GM23338 (cell line): Measurements from ENCODE around the gene ARHGEF25. TPM values are rescaled to one million over a fixed set of nuclear protein-coding genes. Genes with fewer than 3 reads are reported as not detected.

ENCODE experiments used
- ATAC-seq: fragments of 200-7000 bp; cut with Tn5 transposase; 3 replicates; pipeline ENCODE4 v1.9.1; 2020
- DNase-seq: peaks from one replicate; pipeline ENCODE4 v3.0.0-alpha.2; 2015; ENCODE audit warnings: low spot score
- H2AFZ ChIP-seq: fragments of 200-600 bp; sonication (generic); 2 replicates; pipeline ENCODE4 v1.8.0; 2016; ENCODE audit warnings: antibody characterized with exemption, mild to moderate bottlenecking, moderate library complexity
- H3F3A ChIP-seq: fragments of 200-600 bp; sonication (generic); replicated peaks from 2 replicates; pipeline ENCODE4 v1.8.0; 2017; ENCODE audit warnings: antibody characterized with exemption, mixed run types, low read depth
- H3K27ac ChIP-seq: fragments of 200-600 bp; sonication (generic); 2 replicates; pipeline ENCODE4 v1.6.1; 2016; ENCODE audit warnings: low read depth
- H3K27me3 ChIP-seq: fragments of 200-600 bp; sonication (generic); 2 replicates; pipeline ENCODE4 v1.8.0; 2016; ENCODE audit warnings: mild to moderate bottlenecking, mixed run types, moderate library complexity; ENCODE audit not compliant: insufficient read depth
- H3K36me3 ChIP-seq: fragments of 200-600 bp; sonication (generic); 2 replicates; pipeline ENCODE4 v1.8.0; 2016; ENCODE audit warnings: mild to moderate bottlenecking; ENCODE audit not compliant: insufficient read depth
- H3K4me1 ChIP-seq: fragments of 200-600 bp; sonication (generic); 2 replicates; pipeline ENCODE4 v1.8.0; 2016; ENCODE audit warnings: mild to moderate bottlenecking, moderate library complexity; ENCODE audit not compliant: insufficient read depth
- H3K4me2 ChIP-seq: fragments of 200-600 bp; sonication (generic); 2 replicates; pipeline ENCODE4 v1.7.1; 2017; ENCODE audit warnings: mixed run types
- H3K4me3 ChIP-seq: fragments of 200-600 bp; sonication (generic); 2 replicates; pipeline ENCODE4 v1.6.1; 2016; ENCODE audit warnings: mixed run types
- H3K79me2 ChIP-seq: fragments of 200-600 bp; sonication (generic); replicated peaks from 2 replicates; pipeline ENCODE4 v1.8.0; 2017; ENCODE audit warnings: mild to moderate bottlenecking; ENCODE audit not compliant: insufficient read depth
- H3K9me2 ChIP-seq: fragments of 200-600 bp; sonication (generic); 2 replicates; pipeline ENCODE4 v1.8.0; 2017; ENCODE audit not compliant: insufficient read depth
- H4K20me1 ChIP-seq: fragments of 200-600 bp; sonication (generic); replicated peaks from 2 replicates; pipeline ENCODE4 v1.8.0; 2017; ENCODE audit warnings: mild to moderate bottlenecking; ENCODE audit not compliant: insufficient read depth
- H3K27ac Mint-ChIP-seq: 2 replicates; pipeline ENCODE4 v1.8.0; 2020; ENCODE audit warnings: inconsistent platforms, mild to moderate bottlenecking, moderate library complexity, mixed read lengths
- H3K27me3 Mint-ChIP-seq: 3 replicates; pipeline ENCODE4 v1.8.0; 2022; ENCODE audit warnings: low read depth, mild to moderate bottlenecking, moderate library complexity, mixed read lengths, inconsistent platforms; ENCODE audit not compliant: insufficient read depth, poor library complexity
- H3K36me3 Mint-ChIP-seq: 3 replicates; pipeline ENCODE4 v1.8.0; 2021; ENCODE audit warnings: low read depth, mild to moderate bottlenecking, inconsistent platforms, moderate library complexity, mixed read lengths
- H3K4me1 Mint-ChIP-seq: 3 replicates; pipeline ENCODE4 v1.8.0; 2020; ENCODE audit warnings: mild to moderate bottlenecking, inconsistent platforms, mixed read lengths
- H3K4me3 Mint-ChIP-seq: 3 replicates; pipeline ENCODE4 v1.8.0; 2021; ENCODE audit warnings: moderate library complexity, mild to moderate bottlenecking, inconsistent platforms, mixed read lengths
- H3K9me3 Mint-ChIP-seq: 3 replicates; pipeline ENCODE4 v1.8.0; 2020; ENCODE audit warnings: moderate library complexity, mild to moderate bottlenecking, inconsistent platforms, mixed read lengths
- CREB1 ChIP-seq: fragments of 250-450 bp; sonication (Bioruptor Pico); IDR thresholded peaks from 2 replicates; pipeline ENCODE4 v1.5.0; 2020; ENCODE audit warnings: low read depth, mild to moderate bottlenecking, moderate library complexity
- ETS1 ChIP-seq: IDR thresholded peaks from 2 replicates; pipeline ENCODE4 v1.6.1; 2016; ENCODE audit warnings: antibody characterized with exemption
- EZH2 ChIP-seq: fragments of 200-600 bp; sonication (generic); IDR thresholded peaks from one replicate; pipeline ENCODE4 v1.8.0; 2017; ENCODE audit warnings: antibody characterized with exemption, mild to moderate bottlenecking, low read depth; ENCODE audit not compliant: unreplicated experiment
- EZH2phosphoT487 ChIP-seq: fragments of 200-600 bp; sonication (generic); IDR thresholded peaks from one replicate; pipeline ENCODE4 v1.8.1; 2018; ENCODE audit warnings: antibody characterized with exemption; ENCODE audit not compliant: unreplicated experiment
- JUNB ChIP-seq: IDR thresholded peaks from one replicate; pipeline ENCODE4 v1.6.1; 2016; ENCODE audit warnings: antibody characterized with exemption; ENCODE audit not compliant: unreplicated experiment
- NANOG ChIP-seq: IDR thresholded peaks from 2 replicates; pipeline ENCODE4 v1.6.1; 2016; ENCODE audit warnings: antibody characterized with exemption, borderline replicate concordance
- POLR2AphosphoS5 ChIP-seq: IDR thresholded peaks from 2 replicates; pipeline ENCODE4 v1.6.1; 2016; ENCODE audit warnings: antibody characterized with exemption, low read depth
- REST ChIP-seq: IDR thresholded peaks from one replicate; pipeline ENCODE4 v1.6.1; 2018; ENCODE audit warnings: antibody characterized with exemption; ENCODE audit not compliant: unreplicated experiment
- STAT1 ChIP-seq: IDR thresholded peaks from one replicate; pipeline ENCODE4 v1.6.1; 2016; ENCODE audit warnings: antibody characterized with exemption; ENCODE audit not compliant: unreplicated experiment
- ZNF114 ChIP-seq: fragments of 250-450 bp; sonication (Bioruptor Pico); IDR thresholded peaks from 2 replicates; pipeline ENCODE4 v1.5.0; 2020; ENCODE audit warnings: mild to moderate bottlenecking, moderate library complexity
- ZNF331 ChIP-seq: fragments of 250-450 bp; sonication (Bioruptor Pico); IDR thresholded peaks from 2 replicates; pipeline ENCODE4 v1.5.0; 2020; ENCODE audit warnings: low read depth, mild to moderate bottlenecking, moderate library complexity
- polyA plus RNA-seq: library from polyadenylated mRNA; unstranded; fragments of >200 nt; fragmentation: Nextera tagmentation; extraction: Ambion mirVana; gene quantifications from 2 replicates; pipeline ENCODE4 v1.2.1, GENCODE V29; 2016
- total RNA-seq: library from RNA; depleted of rRNA; stranded (reverse); fragments of >200 nt; shearing (Covaris generic); gene quantifications from 2 replicates; pipeline ENCODE4 v1.2.3, GENCODE V29; 2014
- TF ChIP-seq, protein P1 (sequence below): fragments of 250-450 bp; sonication (Bioruptor Pico); IDR thresholded peaks from 2 replicates; pipeline ENCODE4 v1.5.0; 2020; ENCODE audit warnings: mild to moderate bottlenecking, moderate library complexity
- TF ChIP-seq, protein P2 (sequence below), 2 experiments: fragments of 200-600 bp in 1 of 2; sonication (generic) in 1 of 2; conservative IDR thresholded peaks; 2 replicates each; pipeline versions ENCODE4 v1.5.1 to v1.6.1; 2016 to 2017; ENCODE audit warnings: antibody characterized with exemption in 2 of 2, low read depth in 2 of 2, mild to moderate bottlenecking in 2 of 2, moderate library complexity in 1 of 2

Gene ARHGEF25
- total and polyA plus RNA-seq, 2 experiments from 2014 or later: 0.53 to 10.2 TPM

DNA sequence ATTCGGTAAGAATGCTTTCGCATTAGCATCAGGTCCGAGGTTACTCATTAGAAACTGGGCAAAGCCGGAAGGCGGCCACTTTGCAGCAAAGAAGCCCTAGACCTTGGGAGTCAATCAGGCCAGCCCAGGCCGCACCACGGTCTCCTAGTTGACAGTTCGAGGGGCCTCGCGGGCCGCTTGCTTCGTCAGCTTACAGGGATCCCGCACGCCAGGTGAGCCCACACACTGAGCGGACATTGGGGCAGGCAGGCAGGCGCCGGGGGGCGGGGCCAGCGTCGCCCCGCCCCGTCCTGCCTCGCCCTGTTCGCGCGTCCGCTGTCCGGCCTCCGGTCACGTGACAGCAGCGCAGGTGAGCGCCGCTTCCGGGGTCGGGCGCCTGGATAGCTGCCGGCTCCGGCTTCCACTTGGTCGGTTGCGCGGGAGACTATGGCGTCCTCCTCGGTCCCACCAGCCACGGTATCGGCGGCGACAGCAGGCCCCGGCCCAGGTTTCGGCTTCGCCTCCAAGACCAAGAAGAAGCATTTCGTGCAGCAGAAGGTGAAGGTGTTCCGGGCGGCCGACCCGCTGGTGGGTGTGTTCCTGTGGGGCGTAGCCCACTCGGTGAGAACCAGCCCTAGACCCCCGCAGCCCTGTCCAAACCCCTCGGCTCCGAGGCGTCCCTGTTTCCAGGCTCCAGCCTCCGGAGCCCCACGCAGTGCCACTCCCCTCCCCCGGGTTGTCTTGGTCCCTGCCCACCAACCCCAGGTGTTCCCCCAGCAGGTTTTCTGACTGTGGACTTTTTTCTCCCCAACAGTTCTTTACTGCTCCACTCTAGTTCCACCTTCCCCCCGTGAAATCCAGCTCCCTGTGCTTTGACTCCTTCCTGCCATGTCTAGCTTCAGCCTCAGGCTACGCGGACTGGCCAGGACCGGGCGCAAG lies 20.1 kb upstream of the ARHGEF25 start, which contains the start of gene PIP4K2C:
Gene PIP4K2C (plus strand): TSS at position 329 of the 918 bp plus-strand sequence. CDS start 98 bp downstream, at position 427.
- Mint-ChIP-seq H3K4me3 (peak within 1 kb of the TSS; percentile 92), H3K27ac (peak within 1 kb of the TSS; percentile 72), H3K9me3 (no peaks in the 10 kb centered on the region), H3K36me3 (peaks cover 10% of the 10 kb centered on the region), H3K4me1 (peaks cover 14% of the 10 kb centered on the region), H3K27me3 (peaks cover 17% of the 10 kb centered on the region)
- ATAC-seq (peak; percentile 93), DNase-seq (peak; percentile 94)
- Histone ChIP-seq H3K9me2 (no peaks in the 10 kb centered on the region), H3K27me3 (0 out of 2 replicates have a peak, but pooled peaks cover 8% of the 10 kb centered on the region), H3K27ac (peak within 1 kb of the TSS; percentile 81; the same call in 1 of the 2 replicates), H4K20me1 (peaks cover 4% of the 10 kb centered on the region), H3F3A (peaks cover 11% of the 10 kb centered on the region), H3K36me3 (0 out of 2 replicates have a peak, but pooled peaks cover 6% of the 10 kb centered on the region), H2AFZ (peak within 1 kb of the TSS; percentile 89), H3K4me1 (peaks cover 13% of the 10 kb centered on the region), H3K4me3 (peak within 1 kb of the TSS; percentile 98), H3K79me2 (peaks cover 22% of the 10 kb centered on the region), H3K4me2 (peak within 1 kb of the TSS; percentile 97)
- no peak for TF ChIP-seq ZNF331
- TF ChIP-seq EZH2: no peak
- TF ChIP-seq POLR2AphosphoS5: peak; percentile 72
- no peak for TF ChIP-seq ZNF114 (CRISPR knock-in tag)
- TF ChIP-seq, protein P1, sequence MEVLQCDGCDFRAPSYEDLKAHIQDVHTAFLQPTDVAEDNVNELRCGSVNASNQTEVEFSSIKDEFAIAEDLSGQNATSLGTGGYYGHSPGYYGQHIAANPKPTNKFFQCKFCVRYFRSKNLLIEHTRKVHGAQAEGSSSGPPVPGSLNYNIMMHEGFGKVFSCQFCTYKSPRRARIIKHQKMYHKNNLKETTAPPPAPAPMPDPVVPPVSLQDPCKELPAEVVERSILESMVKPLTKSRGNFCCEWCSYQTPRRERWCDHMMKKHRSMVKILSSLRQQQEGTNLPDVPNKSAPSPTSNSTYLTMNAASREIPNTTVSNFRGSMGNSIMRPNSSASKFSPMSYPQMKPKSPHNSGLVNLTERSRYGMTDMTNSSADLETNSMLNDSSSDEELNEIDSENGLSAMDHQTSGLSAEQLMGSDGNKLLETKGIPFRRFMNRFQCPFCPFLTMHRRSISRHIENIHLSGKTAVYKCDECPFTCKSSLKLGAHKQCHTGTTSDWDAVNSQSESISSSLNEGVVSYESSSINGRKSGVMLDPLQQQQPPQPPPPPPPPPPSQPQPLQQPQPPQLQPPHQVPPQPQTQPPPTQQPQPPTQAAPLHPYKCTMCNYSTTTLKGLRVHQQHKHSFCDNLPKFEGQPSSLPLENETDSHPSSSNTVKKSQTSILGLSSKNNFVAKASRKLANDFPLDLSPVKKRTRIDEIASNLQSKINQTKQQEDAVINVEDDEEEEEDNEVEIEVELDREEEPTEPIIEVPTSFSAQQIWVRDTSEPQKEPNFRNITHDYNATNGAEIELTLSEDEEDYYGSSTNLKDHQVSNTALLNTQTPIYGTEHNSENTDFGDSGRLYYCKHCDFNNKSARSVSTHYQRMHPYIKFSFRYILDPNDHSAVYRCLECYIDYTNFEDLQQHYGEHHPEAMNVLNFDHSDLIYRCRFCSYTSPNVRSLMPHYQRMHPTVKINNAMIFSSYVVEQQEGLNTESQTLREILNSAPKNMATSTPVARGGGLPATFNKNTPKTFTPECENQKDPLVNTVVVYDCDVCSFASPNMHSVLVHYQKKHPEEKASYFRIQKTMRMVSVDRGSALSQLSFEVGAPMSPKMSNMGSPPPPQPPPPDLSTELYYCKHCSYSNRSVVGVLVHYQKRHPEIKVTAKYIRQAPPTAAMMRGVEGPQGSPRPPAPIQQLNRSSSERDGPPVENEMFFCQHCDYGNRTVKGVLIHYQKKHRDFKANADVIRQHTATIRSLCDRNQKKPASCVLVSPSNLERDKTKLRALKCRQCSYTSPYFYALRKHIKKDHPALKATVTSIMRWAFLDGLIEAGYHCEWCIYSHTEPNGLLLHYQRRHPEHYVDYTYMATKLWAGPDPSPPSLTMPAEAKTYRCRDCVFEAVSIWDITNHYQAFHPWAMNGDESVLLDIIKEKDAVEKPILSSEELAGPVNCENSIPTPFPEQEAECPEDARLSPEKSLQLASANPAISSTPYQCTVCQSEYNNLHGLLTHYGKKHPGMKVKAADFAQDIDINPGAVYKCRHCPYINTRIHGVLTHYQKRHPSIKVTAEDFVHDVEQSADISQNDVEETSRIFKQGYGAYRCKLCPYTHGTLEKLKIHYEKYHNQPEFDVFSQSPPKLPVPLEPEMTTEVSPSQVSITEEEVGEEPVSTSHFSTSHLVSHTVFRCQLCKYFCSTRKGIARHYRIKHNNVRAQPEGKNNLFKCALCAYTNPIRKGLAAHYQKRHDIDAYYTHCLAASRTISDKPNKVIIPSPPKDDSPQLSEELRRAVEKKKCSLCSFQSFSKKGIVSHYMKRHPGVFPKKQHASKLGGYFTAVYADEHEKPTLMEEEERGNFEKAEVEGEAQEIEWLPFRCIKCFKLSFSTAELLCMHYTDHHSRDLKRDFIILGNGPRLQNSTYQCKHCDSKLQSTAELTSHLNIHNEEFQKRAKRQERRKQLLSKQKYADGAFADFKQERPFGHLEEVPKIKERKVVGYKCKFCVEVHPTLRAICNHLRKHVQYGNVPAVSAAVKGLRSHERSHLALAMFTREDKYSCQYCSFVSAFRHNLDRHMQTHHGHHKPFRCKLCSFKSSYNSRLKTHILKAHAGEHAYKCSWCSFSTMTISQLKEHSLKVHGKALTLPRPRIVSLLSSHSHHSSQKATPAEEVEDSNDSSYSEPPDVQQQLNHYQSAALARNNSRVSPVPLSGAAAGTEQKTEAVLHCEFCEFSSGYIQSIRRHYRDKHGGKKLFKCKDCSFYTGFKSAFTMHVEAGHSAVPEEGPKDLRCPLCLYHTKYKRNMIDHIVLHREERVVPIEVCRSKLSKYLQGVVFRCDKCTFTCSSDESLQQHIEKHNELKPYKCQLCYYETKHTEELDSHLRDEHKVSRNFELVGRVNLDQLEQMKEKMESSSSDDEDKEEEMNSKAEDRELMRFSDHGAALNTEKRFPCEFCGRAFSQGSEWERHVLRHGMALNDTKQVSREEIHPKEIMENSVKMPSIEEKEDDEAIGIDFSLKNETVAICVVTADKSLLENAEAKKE (CRISPR knock-in tag): no peak
- TF ChIP-seq STAT1: no peak
- TF ChIP-seq ETS1: peak; percentile 59
- TF ChIP-seq NANOG: no peak
- TF ChIP-seq, protein P2, sequence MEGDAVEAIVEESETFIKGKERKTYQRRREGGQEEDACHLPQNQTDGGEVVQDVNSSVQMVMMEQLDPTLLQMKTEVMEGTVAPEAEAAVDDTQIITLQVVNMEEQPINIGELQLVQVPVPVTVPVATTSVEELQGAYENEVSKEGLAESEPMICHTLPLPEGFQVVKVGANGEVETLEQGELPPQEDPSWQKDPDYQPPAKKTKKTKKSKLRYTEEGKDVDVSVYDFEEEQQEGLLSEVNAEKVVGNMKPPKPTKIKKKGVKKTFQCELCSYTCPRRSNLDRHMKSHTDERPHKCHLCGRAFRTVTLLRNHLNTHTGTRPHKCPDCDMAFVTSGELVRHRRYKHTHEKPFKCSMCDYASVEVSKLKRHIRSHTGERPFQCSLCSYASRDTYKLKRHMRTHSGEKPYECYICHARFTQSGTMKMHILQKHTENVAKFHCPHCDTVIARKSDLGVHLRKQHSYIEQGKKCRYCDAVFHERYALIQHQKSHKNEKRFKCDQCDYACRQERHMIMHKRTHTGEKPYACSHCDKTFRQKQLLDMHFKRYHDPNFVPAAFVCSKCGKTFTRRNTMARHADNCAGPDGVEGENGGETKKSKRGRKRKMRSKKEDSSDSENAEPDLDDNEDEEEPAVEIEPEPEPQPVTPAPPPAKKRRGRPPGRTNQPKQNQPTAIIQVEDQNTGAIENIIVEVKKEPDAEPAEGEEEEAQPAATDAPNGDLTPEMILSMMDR (conservative IDR thresholded peaks at IDR 0.05; ENCODE audit: low read depth in 2 of 2): no peak
- no peak for TF ChIP-seq JUNB
- no peak for TF ChIP-seq EZH2phosphoT487
- peak; percentile 16 for TF ChIP-seq REST
- peak; percentile 65 for TF ChIP-seq CREB1 (CRISPR knock-in tag)
